CD4-positive, alpha-beta memory T cell (primary cell): ENCODE measurements around the gene SPSB2. TPM values are rescaled to one million over a fixed set of nuclear protein-coding genes. Genes with fewer than 3 reads are reported as not detected.
"Not testable (repeated sequence)": the region's sequence is repeated elsewhere in the genome, so short reads cannot be mapped to it uniquely, and the experiment has no call there.

Experiments
- CTCF ChIA-PET: fragments of 350-600 bp; sonication (Branson Sonifier 250); formaldehyde crosslinking; loops from one replicate; lab custom pipeline; 2021; ENCODE audit warnings: inconsistent platforms; ENCODE audit not compliant: partially characterized antibody; lab: Charles Lee
- POLR2A ChIA-PET: fragments of 350-600 bp; sonication (Branson Sonifier 250); formaldehyde crosslinking; loops from one replicate; lab custom pipeline; 2021; ENCODE audit not compliant: partially characterized antibody; lab: Charles Lee
- DNase-seq, 5 donors: peaks; one replicate each; pipeline versions ENCODE4 v3.0.0 to v3.0.0-alpha.2; 2020 to 2022; ENCODE audit warnings: mixed read lengths in 1 of 5
- H3K27ac ChIP-seq: one replicate; pipeline ENCODE4 v1.7.0; 2013; ENCODE audit warnings: low read depth, low read length
- H3K27me3 ChIP-seq: 2 replicates; pipeline ENCODE4 v1.7.0; 2013; ENCODE audit warnings: mild to moderate bottlenecking, low read length, moderate library complexity; ENCODE audit not compliant: insufficient read depth
- H3K36me3 ChIP-seq: 2 replicates; pipeline ENCODE4 v1.7.0; 2013; ENCODE audit warnings: mild to moderate bottlenecking, low read length, moderate library complexity; ENCODE audit not compliant: insufficient read depth
- H3K4me1 ChIP-seq: 2 replicates; pipeline ENCODE4 v1.7.0; 2013; ENCODE audit warnings: mild to moderate bottlenecking, low read length, moderate library complexity; ENCODE audit not compliant: insufficient read depth
- H3K4me3 ChIP-seq, 2 donors: one replicate each; pipeline ENCODE4 v1.7.0; 2013; ENCODE audit warnings: low read length in 2 of 2, mild to moderate bottlenecking in 1 of 2
- H3K9me3 ChIP-seq, 2 donors: one replicate each; pipeline ENCODE4 v1.7.0; 2013; ENCODE audit warnings: low read length in 2 of 2, control low read depth in 1 of 2; ENCODE audit not compliant: control insufficient read depth in 1 of 2
- H3K27ac Mint-ChIP-seq, 7 donors: one replicate each; pipeline ENCODE4 v1.8.0; 2020 to 2021; ENCODE audit warnings: mixed read lengths in 7 of 7, mild to moderate bottlenecking in 6 of 7, inconsistent platforms in 3 of 7, moderate library complexity in 3 of 7
- H3K27me3 Mint-ChIP-seq, 2 donors: one replicate each; pipeline ENCODE4 v1.8.0; 2020 to 2021; ENCODE audit warnings: mixed read lengths in 2 of 2
- H3K36me3 Mint-ChIP-seq, 2 donors: one replicate each; pipeline ENCODE4 v1.8.0; 2020 to 2021; ENCODE audit warnings: mixed read lengths in 2 of 2, inconsistent platforms in 1 of 2, mild to moderate bottlenecking in 1 of 2
- H3K4me1 Mint-ChIP-seq, 4 donors: one replicate each; pipeline ENCODE4 v1.8.0; 2020 to 2021; ENCODE audit warnings: mixed read lengths in 4 of 4, mild to moderate bottlenecking in 1 of 4
- H3K4me3 Mint-ChIP-seq, 8 donors: one replicate each; pipeline ENCODE4 v1.8.0; 2020 to 2021; ENCODE audit warnings: mixed read lengths in 8 of 8, mild to moderate bottlenecking in 7 of 8, moderate library complexity in 6 of 8, inconsistent platforms in 3 of 8
- H3K9me3 Mint-ChIP-seq, 8 donors: one replicate each; pipeline ENCODE4 v1.8.0; 2020 to 2021; ENCODE audit warnings: mixed read lengths in 8 of 8, mild to moderate bottlenecking in 5 of 8, inconsistent platforms in 3 of 8, moderate library complexity in 1 of 8
- intact Hi-C: fragments of 100-400 bp; cut with micrococcal nuclease; formaldehyde crosslinking; loops from one replicate; pipeline ENCODE4 v1.15.1; 2023
- polyA plus RNA-seq, 2 donors: library from polyadenylated mRNA; unstranded; fragments of 300-500 nt; fragmentation: Illumina TruSeq; gene quantifications; one replicate each; pipeline ENCODE4 v1.2.3, GENCODE V29; 2021
- total RNA-seq, 2 experiments: library from RNA; stranded (reverse); gene quantifications; one replicate each; pipeline ENCODE4 v1.2.3, GENCODE V29; 2021

The SPSB2 gene
- total and polyA plus RNA-seq, 4 experiments from 2014 or later = 16.6 to 25.5 (median 20.8) TPM

DNA sequence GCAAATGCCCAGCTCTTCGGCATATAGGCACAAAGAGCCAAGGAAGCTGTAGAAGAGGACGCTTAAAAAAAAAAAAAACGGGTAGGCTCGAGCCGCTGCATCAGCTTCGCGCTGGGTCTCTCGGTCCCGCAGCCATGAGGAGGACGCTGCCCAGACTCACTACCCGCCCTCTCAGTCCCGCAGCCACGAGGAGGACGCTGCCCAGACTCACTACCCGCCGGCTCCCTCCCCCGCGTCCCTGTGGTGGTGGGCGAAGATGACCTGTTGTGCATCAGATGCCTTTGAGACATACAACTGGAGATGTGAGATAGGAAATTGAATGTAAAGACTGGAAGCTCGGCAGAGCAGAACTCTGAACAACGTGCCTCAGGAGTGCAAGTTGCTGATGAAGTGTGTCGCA lies 11.4 kb upstream of the SPSB2 start:
- no peak for DNase-seq
- no peaks in the 10 kb centered on the region for H3K36me3 ChIP-seq
- Mint-ChIP-seq H3K27ac (no peak overlapping the region), H3K9me3 (no peaks in the 10 kb centered on the region), H3K36me3 (peaks cover 0 to 9% of the 10 kb centered on the region in 2 donors), H3K4me3 (no peak overlapping the region), H3K27me3 (no peaks in the 10 kb centered on the region), H3K4me1 (no peaks in the 10 kb centered on the region)
- ChIA-PET POLR2A (interaction anchor here (5.3 kb wide), 1 partner anchor 11 kb away, joined by 33 read pairs; the partner anchor contains the start of gene SPSB2), CTCF (interaction anchor here (1.2 to 3.8 kb wide), 2 partner anchors 12 to 16 kb away, joined by 3 to 26 read pairs; partner anchors contain the start of gene SPSB2)
- H3K4me3 ChIP-seq = no peak overlapping the region
- no peak overlapping the region for H3K27ac ChIP-seq
- intact Hi-C loops = no loop called here
- H3K9me3 ChIP-seq = no peaks in the 10 kb centered on the region
- H3K27me3 ChIP-seq = no peaks in the 10 kb centered on the region
- no peaks in the 10 kb centered on the region for H3K4me1 ChIP-seq

DNA sequence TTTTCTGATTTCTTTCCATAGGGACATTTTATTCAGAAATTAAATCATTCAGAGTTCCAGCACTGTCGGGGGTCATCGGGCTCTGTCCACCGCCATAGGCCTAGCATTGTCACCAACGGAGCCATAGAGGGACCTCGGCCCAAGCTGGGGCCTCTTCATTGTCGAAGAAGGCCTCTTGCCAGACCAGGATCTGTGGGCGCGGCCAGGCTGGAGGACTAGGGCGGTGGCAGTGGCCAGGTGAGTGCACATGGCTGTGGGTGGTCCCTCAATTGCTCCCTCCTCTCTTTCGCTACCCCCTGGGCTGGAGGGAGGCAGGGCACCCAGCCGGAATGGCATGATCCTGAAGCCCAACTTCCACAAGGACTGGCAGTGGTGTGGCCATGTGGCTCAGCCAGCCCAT lies 10.6 kb upstream of the SPSB2 start:
- POLR2A ChIA-PET = interaction anchor here (5.3 kb wide), 1 partner anchor 10 kb away, joined by 33 read pairs; the partner anchor contains the start of gene SPSB2
- no peak overlapping the region for H3K4me3 Mint-ChIP-seq
- H3K36me3 Mint-ChIP-seq = peaks cover 0 to 9% of the 10 kb centered on the region in 2 donors
- no peaks in the 10 kb centered on the region for H3K36me3 ChIP-seq
- no peaks in the 10 kb centered on the region for H3K27me3 Mint-ChIP-seq
- H3K9me3 Mint-ChIP-seq = no peaks in the 10 kb centered on the region
- no peak overlapping the region for H3K4me3 ChIP-seq
- H3K27ac ChIP-seq = no peak overlapping the region
- CTCF ChIA-PET = interaction anchor here (3.8 kb wide), 1 partner anchor 11 kb away, joined by 26 read pairs; the partner anchor contains the start of gene SPSB2
- H3K27me3 ChIP-seq = no peaks in the 10 kb centered on the region
- no peak for DNase-seq
- H3K9me3 ChIP-seq = no peaks in the 10 kb centered on the region
- H3K4me1 Mint-ChIP-seq = no peaks in the 10 kb centered on the region
- H3K27ac Mint-ChIP-seq = no peak overlapping the region
- no peaks in the 10 kb centered on the region for H3K4me1 ChIP-seq
- intact Hi-C loops = no loop called here

GRCh38 chr12:6883252-6883651 lies 10.1 kb upstream of the SPSB2 start:
- no peaks in the 10 kb centered on the region for H3K36me3 ChIP-seq
- no peaks in the 10 kb centered on the region for H3K9me3 ChIP-seq
- CTCF ChIA-PET = interaction anchor here (3.8 kb wide), 1 partner anchor 11 kb away, joined by 26 read pairs; the partner anchor contains the start of gene SPSB2
- no peaks in the 10 kb centered on the region for H3K4me1 ChIP-seq
- no peak overlapping the region for H3K4me3 ChIP-seq
- Mint-ChIP-seq H3K36me3 (peaks cover 0 to 9% of the 10 kb centered on the region in 2 donors), H3K4me1 (no peaks in the 10 kb centered on the region), H3K9me3 (no peaks in the 10 kb centered on the region), H3K27me3 (no peaks in the 10 kb centered on the region), H3K4me3 (no peak overlapping the region), H3K27ac (no peak overlapping the region)
- DNase-seq = no peak
- POLR2A ChIA-PET = interaction anchor here (1.8 to 5.3 kb wide), 2 partner anchors 8 to 10 kb away, joined by 11 to 33 read pairs; partner anchors contain the start of gene SPSB2
- intact Hi-C loops = no loop called here
- H3K27me3 ChIP-seq = no peaks in the 10 kb centered on the region
- H3K27ac ChIP-seq = no peak overlapping the region

GRCh38 chr12:6879824-6880223 lies 6.7 kb upstream of the SPSB2 start:
- CTCF ChIA-PET = interaction anchor here (3.0 kb wide), 1 partner anchor 12 kb away, joined by 15 read pairs; no protein-coding TSS in a partner anchor
- H3K9me3 Mint-ChIP-seq, H3K27me3 ChIP-seq, H3K4me3 Mint-ChIP-seq, H3K4me1 Mint-ChIP-seq, DNase-seq, H3K27ac ChIP-seq, H3K36me3 Mint-ChIP-seq, H3K27me3 Mint-ChIP-seq, H3K9me3 ChIP-seq, intact Hi-C loops, H3K27ac Mint-ChIP-seq, H3K4me1 ChIP-seq, H3K36me3 ChIP-seq, H3K4me3 ChIP-seq: not testable (repeated sequence)
- POLR2A ChIA-PET = interaction anchor here (1.4 kb wide), 1 partner anchor 11 kb away, joined by 3 read pairs; no protein-coding TSS in a partner anchor

DNA sequence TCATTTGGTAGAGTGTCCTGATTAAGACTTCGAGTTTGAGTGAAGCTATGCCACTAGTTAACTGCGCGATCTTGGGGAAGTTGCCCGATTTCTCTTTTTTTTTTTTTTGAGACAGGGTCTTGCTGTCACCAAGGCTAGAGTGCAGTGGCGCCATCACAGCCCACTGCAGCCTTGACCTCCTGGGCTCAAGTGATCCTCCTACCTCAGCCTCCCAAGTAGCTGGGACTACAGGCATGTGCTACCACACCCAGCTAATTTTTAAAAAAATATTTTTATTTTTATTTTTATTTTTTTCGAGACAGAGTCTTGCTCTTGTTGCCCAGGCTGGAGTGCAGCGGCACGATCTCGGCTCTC lies 889 bp upstream of the SPSB2 start:
- peak overlapping the region; percentile 75 to 96 (median 89) for H3K27ac Mint-ChIP-seq
- Histone ChIP-seq H3K36me3 (peaks cover 17% of the 10 kb centered on the region), H3K4me3 (peak overlapping the region; percentile 76 to 99), H3K27ac (peak overlapping the region; percentile 87), H3K4me1 (peaks cover 39% of the 10 kb centered on the region)
- H3K9me3 ChIP-seq, DNase-seq, H3K27me3 ChIP-seq, H3K9me3 Mint-ChIP-seq, intact Hi-C loops, H3K27me3 Mint-ChIP-seq: not testable (repeated sequence)
- ChIA-PET CTCF (interaction anchor here (1.1 to 9.2 kb wide), 7 partner anchors 17 to 237 kb away, joined by 3 to 151 read pairs (median 32); partner anchors contain the start of genes C12orf57, C1RL, LPCAT3 and P3H3), POLR2A (interaction anchor here (0.6 to 11.0 kb wide), 9 partner anchors 9 to 185 kb away, joined by 3 to 270 read pairs (median 33); partner anchors contain the start of genes C12orf57, CDCA3, ENO2 and RNU7-1)
- H3K36me3 Mint-ChIP-seq = peaks cover 7 to 38% of the 10 kb centered on the region in 2 donors
- H3K4me3 Mint-ChIP-seq = peak overlapping the region; percentile 89 to 93 (median 92)
- H3K4me1 Mint-ChIP-seq = peaks cover 27 to 60% (median 42%) of the 10 kb centered on the region in 4 donors

- peak overlapping the region; percentile 87 for H3K27ac ChIP-seq
- intact Hi-C loops = loop anchor here (1.0 kb wide), 7 partner anchors 19 to 236 kb away; partner anchors contain the start of genes EMG1, ENO2, LRRC23 and MLF2
- Mint-ChIP-seq H3K4me1 (peaks cover 36 to 72% (median 52%) of the 10 kb centered on the region in 4 donors), H3K36me3 (peaks cover 7 to 48% of the 10 kb centered on the region in 2 donors), H3K27me3 (no peaks in the 10 kb centered on the region), H3K4me3 (peak overlapping the region; percentile 90 to 93 (median 92)), H3K27ac (peak overlapping the region; percentile 89 to 96 (median 93)), H3K9me3 (no peaks in the 10 kb centered on the region)
- POLR2A ChIA-PET = interaction anchor here (0.6 to 11.0 kb wide), 46 partner anchors 8 to 317 kb away, joined by 3 to 270 read pairs (median 4); partner anchors contain the start of genes C12orf57, C1RL, CD4 and CDCA3
- H3K36me3 ChIP-seq = peaks cover 17% of the 10 kb centered on the region
- peak; percentile 79 to 86 (median 80) for DNase-seq
- peak overlapping the region; percentile 93 to 99 for H3K4me3 ChIP-seq
- no peaks in the 10 kb centered on the region for H3K27me3 ChIP-seq
- CTCF ChIA-PET = interaction anchor here (0.6 to 9.2 kb wide), 63 partner anchors 8 to 767 kb away, joined by 3 to 151 read pairs (median 4); partner anchors contain the start of genes C12orf57, C1RL, CDCA3 and ENO2
- no peaks in the 10 kb centered on the region for H3K9me3 ChIP-seq
- H3K4me1 ChIP-seq = peaks cover 49% of the 10 kb centered on the region
These were observed 742 bp downstream of the SPSB2 start for GRCh38 chr12:6872073-6873048.
